GM12892 (cell line): Measurements from ENCODE around the gene PARVB.
"Not testable (repeated sequence)": the region's sequence is repeated elsewhere in the genome, so short reads cannot be mapped to it uniquely, and the experiment has no call there.

ENCODE experiments used
- DNase-seq: peaks from one replicate; pipeline ENCODE4 v3.0.0; 2011; ENCODE audit not compliant: insufficient read length
- FAIRE-seq: peaks from 2 replicates; lab custom pipeline; 2011; peaks lifted over from hg19 to GRCh38; lab: Jason Lieb, UNC
- POLR2A ChIP-seq: IDR thresholded peaks from 2 replicates; pipeline ENCODE4 v1.6.1; 2011; ENCODE audit warnings: low read depth, low read length, control low read depth
- POLR2AphosphoS5 ChIP-seq: IDR thresholded peaks from 2 replicates; pipeline ENCODE4 v1.6.1; 2011; ENCODE audit warnings: low read depth, low read length, control low read depth
- TAF1 ChIP-seq: IDR thresholded peaks from 2 replicates; pipeline ENCODE4 v1.6.1; 2011; ENCODE audit warnings: low read depth, mild to moderate bottlenecking, control low read depth, low read length, borderline replicate concordance

The PARVB gene

DNA sequence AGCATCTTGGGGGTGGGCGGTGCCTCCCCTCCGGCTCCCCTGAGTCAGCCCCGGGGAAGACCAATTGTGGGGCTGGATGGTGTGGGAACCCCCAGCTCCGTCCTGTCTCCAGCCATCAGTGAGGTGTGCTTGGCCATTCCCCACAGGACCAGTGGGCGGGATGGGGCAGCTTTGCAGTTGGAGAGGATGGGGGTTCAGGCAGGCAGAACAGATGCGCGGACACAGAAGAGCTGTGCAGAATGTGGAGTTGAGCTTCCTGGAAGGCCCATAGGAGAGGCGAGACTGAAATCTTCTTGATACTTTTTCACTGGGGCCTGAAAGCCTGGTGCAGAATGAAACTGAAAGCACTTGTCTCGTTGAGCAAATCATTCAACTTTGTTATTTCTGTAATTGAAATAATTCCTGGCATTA lies 23.8 kb downstream of the PARVB start:
- peak; percentile 76 for FAIRE-seq
- TF ChIP-seq TAF1 (no peak), POLR2A (peak; percentile 27; the same call in 1 of the 2 replicates)
- peak; percentile 41 for DNase-seq

DNA sequence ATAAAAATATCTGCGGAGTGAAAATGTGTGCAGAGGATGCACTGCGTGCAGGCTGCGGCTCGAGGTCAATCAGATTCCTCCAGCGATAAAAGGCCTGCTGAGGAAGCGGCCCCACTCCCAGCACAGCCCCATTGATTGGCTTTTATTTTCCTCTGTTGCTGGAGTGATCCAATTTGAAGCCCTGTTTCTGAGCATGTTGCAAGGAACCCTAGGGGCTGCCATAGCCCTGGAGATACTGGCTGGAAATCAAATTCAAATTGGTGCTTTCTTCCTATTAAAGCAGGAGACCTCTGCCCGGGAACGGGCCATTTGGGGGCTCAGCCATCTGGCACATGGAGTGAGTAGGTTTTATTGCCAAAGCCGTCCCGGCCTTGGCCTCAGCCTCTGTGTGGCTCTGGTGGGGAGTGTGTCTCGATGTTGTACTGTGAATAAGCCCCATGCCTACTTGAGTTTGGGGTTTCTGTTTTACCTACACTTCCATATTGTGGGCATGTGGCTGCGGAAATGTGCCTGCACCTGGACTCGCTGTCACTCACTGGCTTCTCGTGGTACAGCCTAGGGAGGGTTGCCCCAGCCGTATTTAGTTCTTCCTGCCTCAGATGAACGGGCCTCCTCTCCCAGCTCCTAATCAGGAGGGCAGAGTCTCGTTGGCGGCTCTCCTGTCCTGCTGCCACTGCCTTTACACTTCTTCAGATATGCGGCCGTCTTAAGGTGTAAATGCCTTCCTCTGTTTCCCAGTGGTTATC lies 25.6 kb downstream of the PARVB start:
- FAIRE-seq = no peak
- no peak for DNase-seq
- TF ChIP-seq POLR2AphosphoS5 = no peak

- no peak for FAIRE-seq
- no peak for DNase-seq
- no peak for TF ChIP-seq POLR2A
- TF ChIP-seq TAF1 = no peak
- TF ChIP-seq POLR2AphosphoS5 = no peak
These were observed 26.8 kb downstream of the PARVB start for GRCh38 chr22:44050766-44051355.

DNA sequence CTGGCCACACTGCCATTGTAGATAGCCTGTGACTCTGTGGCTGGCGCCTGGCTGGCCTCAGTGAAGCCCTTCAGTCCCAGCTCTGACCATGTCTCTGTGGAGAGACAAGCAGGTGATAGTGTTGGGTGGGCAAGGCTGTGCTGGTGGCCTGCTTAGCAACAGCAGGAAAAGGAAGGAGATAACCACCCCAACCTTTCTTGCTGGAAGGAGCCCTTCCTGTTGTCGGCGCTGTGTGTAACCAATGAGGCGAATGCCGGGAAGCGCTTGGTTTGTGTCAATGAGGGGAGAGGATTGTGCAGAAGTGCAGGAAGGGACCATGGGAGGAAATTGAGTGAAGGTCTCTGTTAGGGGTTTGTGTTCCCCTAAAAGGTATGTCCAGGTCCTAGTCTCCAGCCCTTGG lies 27.3 kb downstream of the PARVB start:
- DNase-seq = no peak
- no peak for FAIRE-seq
- no peak for TF ChIP-seq TAF1
- no peak for TF ChIP-seq POLR2AphosphoS5
- no peak for TF ChIP-seq POLR2A

DNA sequence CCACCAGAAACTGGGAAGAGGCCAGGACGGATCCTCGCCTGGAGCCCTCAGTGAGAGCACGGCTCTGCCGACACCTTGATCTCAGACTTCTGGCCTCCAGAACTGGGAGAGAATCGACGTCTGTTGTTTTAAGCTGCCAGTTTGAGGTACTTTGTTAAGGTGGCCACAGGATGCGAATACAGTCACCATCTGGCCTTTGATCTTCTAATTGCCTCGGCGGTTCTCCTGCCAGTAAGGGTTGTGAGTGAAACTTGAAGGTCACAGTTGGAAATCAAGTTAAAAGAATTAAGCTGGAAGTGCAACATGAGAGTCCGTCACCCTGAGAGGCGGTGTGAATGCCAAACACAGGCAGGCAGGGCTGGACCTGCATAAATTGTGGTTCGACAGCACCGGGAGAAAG lies 27.9 kb downstream of the PARVB start:
- TF ChIP-seq TAF1 (no peak), POLR2AphosphoS5 (no peak), POLR2A (no peak)
- FAIRE-seq (no peak), DNase-seq (no peak)

DNA sequence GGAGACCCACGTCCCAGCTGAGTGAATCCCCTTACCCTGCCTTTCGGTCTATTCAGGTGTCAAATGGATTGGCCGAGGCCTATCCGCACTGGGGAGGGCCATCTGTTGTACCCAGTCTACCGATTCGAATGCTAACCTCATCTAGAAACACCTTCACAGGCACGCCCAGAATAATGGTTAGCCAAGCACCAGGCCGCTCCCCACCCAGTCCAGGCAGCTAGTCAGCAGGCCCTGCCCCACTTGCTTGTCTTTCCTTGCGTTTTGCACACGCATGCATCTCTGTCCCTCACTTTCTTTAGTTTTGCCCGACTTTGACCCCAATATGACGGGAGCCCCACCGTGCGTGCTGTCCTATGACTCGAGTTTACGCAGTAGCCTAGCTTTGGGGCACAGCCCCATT lies 31.7 kb downstream of the PARVB start:
- FAIRE-seq (no peak), DNase-seq (no peak)
- TF ChIP-seq POLR2A = no peak
- TF ChIP-seq TAF1 = no peak
- no peak for TF ChIP-seq POLR2AphosphoS5

- DNase-seq = not testable (repeated sequence)
These were observed 32.5 kb downstream of the PARVB start for GRCh38 chr22:44056649-44057048.

GRCh38 chr22:44057401-44057987 lies 33.4 kb downstream of the PARVB start:
- TF ChIP-seq POLR2A = no peak
- TF ChIP-seq POLR2AphosphoS5 = no peak
- TF ChIP-seq TAF1 = no peak
- DNase-seq = no peak
- FAIRE-seq = no peak

More at GRCh38 chr22:44056649-44057048, 32.5 kb downstream of the PARVB start:
- not testable (repeated sequence) for FAIRE-seq

GRCh38 chr22:44063462-44064371 lies 39.6 kb downstream of the PARVB start:
- no peak; the same call in none of the 2 replicates for TF ChIP-seq POLR2AphosphoS5
- TF ChIP-seq POLR2A = 0 out of 2 replicates have a peak, but pooled peaks have one; percentile 43
- FAIRE-seq = peak; percentile 51
- DNase-seq = no peak

DNA sequence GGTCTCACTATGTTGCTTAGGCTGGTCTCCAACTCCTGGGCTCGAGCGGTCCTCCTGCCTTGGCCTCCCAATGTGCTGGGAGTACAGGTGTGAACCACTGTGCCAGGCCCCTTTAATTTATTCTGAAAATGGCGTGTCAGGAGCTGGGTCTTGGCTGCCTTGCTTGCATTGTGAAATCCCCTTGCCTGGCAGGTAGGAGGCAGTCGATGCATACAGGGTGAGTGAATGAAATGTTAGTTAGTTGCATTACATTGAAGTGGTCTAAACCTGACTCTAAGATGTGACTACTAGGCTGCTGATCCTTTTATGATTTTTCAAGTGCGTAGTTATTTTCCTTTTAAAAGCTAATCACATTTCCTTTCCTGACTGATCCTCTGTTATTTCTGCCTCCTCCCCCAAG lies 42.9 kb downstream of the PARVB start:
- DNase-seq = no peak
- no peak for FAIRE-seq
- TF ChIP-seq TAF1 (no peak), POLR2AphosphoS5 (no peak), POLR2A (no peak)

DNA sequence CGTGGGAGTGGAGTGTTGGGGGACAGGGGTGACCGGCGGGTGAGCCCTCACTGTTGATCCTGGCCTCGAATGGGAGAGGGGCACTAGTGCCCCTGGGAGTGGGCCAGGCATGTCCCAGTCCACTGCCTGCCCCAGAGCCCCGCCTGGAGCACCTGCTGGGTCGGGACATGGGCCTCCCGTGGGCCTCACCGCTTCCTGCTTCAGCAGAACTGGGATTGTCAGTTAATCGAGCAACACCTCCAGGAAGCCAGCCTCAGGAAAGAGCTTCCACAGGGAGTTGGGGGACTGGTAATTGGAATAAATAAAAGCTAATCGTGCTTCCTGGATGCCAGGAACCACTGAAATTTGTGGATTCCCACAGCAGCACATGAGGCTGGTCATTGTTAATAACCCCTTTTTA lies 43.8 kb downstream of the PARVB start:
- no peak for FAIRE-seq
- no peak for DNase-seq
- TF ChIP-seq POLR2AphosphoS5 (no peak), TAF1 (no peak), POLR2A (no peak)
